SK-N-SH (cell line): ENCODE results near the gene WFIKKN1. TPM values are rescaled to one million over a fixed set of nuclear protein-coding genes. Genes with fewer than 3 reads are reported as not detected.

Experiments
- CTCF ChIA-PET: fragments of 300-600, 350-600 bp; formaldehyde crosslinking; extraction: SDS; loops from one replicate; lab custom pipeline; 2021; lab: Yijun Ruan, JAX
- POLR2A ChIA-PET: fragments of 350-600 bp; sonication (Branson Sonifier 250); formaldehyde crosslinking; extraction: SDS; loops from one replicate; lab custom pipeline; 2020; ENCODE audit warnings: antibody characterized with exemption, inconsistent platforms; lab: Yijun Ruan, JAX
- DNase-seq: peaks from one replicate; pipeline ENCODE4 v3.0.0; 2012
- H2AFZ ChIP-seq: fragments of 200-600 bp; sonication (generic); 2 replicates; pipeline ENCODE4 v1.8.1; 2016; ENCODE audit warnings: antibody characterized with exemption, mild to moderate bottlenecking, low read depth
- H3F3A ChIP-seq: fragments of 200-600 bp; sonication (generic); replicated peaks from 2 replicates; pipeline ENCODE3; 2016; ENCODE audit warnings: antibody characterized with exemption, mild to moderate bottlenecking; ENCODE audit not compliant: insufficient read depth
- H3K27ac ChIP-seq, 2 experiments: fragments of 200-500 bp in 1 of 2; fragments of 200-600 bp in 1 of 2; sonication (Bioruptor generic) in 1 of 2; sonication (generic), shearing (Covaris generic) in 1 of 2; 2 replicates each; pipeline versions ENCODE4 v1.5.1 to v1.6.1; 2014 to 2016; ENCODE audit warnings: low read depth in 2 of 2, inconsistent platforms in 1 of 2, low read length in 1 of 2, mild to moderate bottlenecking in 1 of 2, mixed read lengths in 1 of 2
- H3K27me3 ChIP-seq: fragments of 200-600 bp; sonication (generic), shearing (Covaris generic); 2 replicates; pipeline ENCODE4 v1.6.1; 2016; ENCODE audit warnings: mixed run types; ENCODE audit not compliant: insufficient read depth
- H3K36me3 ChIP-seq, 2 experiments: fragments of 200-500 bp in 1 of 2; fragments of 200-600 bp in 1 of 2; sonication (Bioruptor generic) in 1 of 2; sonication (generic) in 1 of 2; replicated peaks in 1 of 2; 2 replicates each; pipeline versions ENCODE3 to v1.5.1; 2014 to 2016; ENCODE audit warnings: low read length in 1 of 2, mild to moderate bottlenecking in 1 of 2; ENCODE audit not compliant: insufficient read depth in 2 of 2, control insufficient read depth in 1 of 2
- H3K4me1 ChIP-seq, 2 experiments: fragments of 200-500 bp in 1 of 2; fragments of 200-600 bp in 1 of 2; sonication (Bioruptor generic) in 1 of 2; sonication (generic), shearing (Covaris generic) in 1 of 2; 2 replicates each; pipeline versions ENCODE4 v1.5.1 to v1.6.1; 2014 to 2016; ENCODE audit warnings: low read depth in 1 of 2, low read length in 1 of 2, mixed run types in 1 of 2; ENCODE audit not compliant: insufficient read depth in 2 of 2, control insufficient read depth in 1 of 2
- H3K4me2 ChIP-seq: fragments of 200-600 bp; sonication (generic), shearing (Covaris generic); 2 replicates; pipeline ENCODE4 v1.6.1; 2017; ENCODE audit warnings: mixed run types
- H3K4me3 ChIP-seq, 2 experiments: fragments of 200-500 bp in 1 of 2; fragments of 200-600 bp in 1 of 2; sonication (Bioruptor generic) in 1 of 2; sonication (generic), shearing (Covaris generic) in 1 of 2; 2 replicates each; pipeline versions ENCODE4 v1.5.1 to v1.8.1; 2014 to 2016; ENCODE audit warnings: low read depth in 2 of 2, inconsistent platforms in 1 of 2, low read length in 1 of 2, mild to moderate bottlenecking in 1 of 2, mixed read lengths in 1 of 2, moderate library complexity in 1 of 2
- H3K79me2 ChIP-seq: fragments of 200-600 bp; sonication (generic); 2 replicates; pipeline ENCODE4 v1.8.1; 2017; ENCODE audit warnings: mild to moderate bottlenecking; ENCODE audit not compliant: insufficient read depth
- H3K9ac ChIP-seq: fragments of 200-600 bp; sonication (generic); 2 replicates; pipeline ENCODE4 v1.6.1; 2017; ENCODE audit warnings: mixed run types
- H3K9me2 ChIP-seq: fragments of 200-600 bp; sonication (generic); 2 replicates; pipeline ENCODE4 v1.6.1; 2017; ENCODE audit warnings: mixed run types
- H3K9me3 ChIP-seq: fragments of 200-600 bp; sonication (generic); 2 replicates; pipeline ENCODE4 v1.6.1; 2017; ENCODE audit warnings: mixed run types, mild to moderate bottlenecking, moderate library complexity
- H4K20me1 ChIP-seq: fragments of 200-600 bp; sonication (generic); 2 replicates; pipeline ENCODE4 v1.6.1; 2017; ENCODE audit warnings: mild to moderate bottlenecking, mixed run types; ENCODE audit not compliant: insufficient read depth
- CHD2 ChIP-seq: fragments of 150-350 bp; IDR thresholded peaks from 2 replicates; pipeline ENCODE4 v1.6.1; 2018; ENCODE audit warnings: low read length; ENCODE audit not compliant: partially characterized antibody
- ELF1 ChIP-seq: IDR thresholded peaks from 2 replicates; pipeline ENCODE4 v1.4.0; 2012
- EP300 ChIP-seq, 2 experiments: IDR thresholded peaks; 2 replicates each; pipeline versions ENCODE4 v1.4.0 to v1.6.1; 2012; ENCODE audit warnings: borderline replicate concordance in 1 of 2, low read depth in 1 of 2, low read length in 1 of 2
- EZH2phosphoT487 ChIP-seq: fragments of 200-600 bp; sonication (generic); IDR thresholded peaks from 2 replicates; pipeline ENCODE4 v1.6.1; 2017; ENCODE audit warnings: low read depth, mixed run types, mild to moderate bottlenecking, antibody characterized with exemption, moderate library complexity, borderline replicate concordance
- FOXJ3 ChIP-seq: sonication (generic); formaldehyde crosslinking; IDR thresholded peaks from 2 replicates; pipeline ENCODE4 v1.5.1; 2020; ENCODE audit warnings: mild to moderate bottlenecking, missing genetic modification reagents
- FOXM1 ChIP-seq: IDR thresholded peaks from 2 replicates; pipeline ENCODE4 v1.4.0; 2012; ENCODE audit warnings: low read depth, mild to moderate bottlenecking
- GABPA ChIP-seq: IDR thresholded peaks from 2 replicates; pipeline ENCODE4 v1.4.0; 2012; ENCODE audit warnings: low read depth, mild to moderate bottlenecking
- IRF3 ChIP-seq: fragments of 150-350 bp; IDR thresholded peaks from 2 replicates; pipeline ENCODE4 v1.6.1; 2016; ENCODE audit warnings: mild to moderate bottlenecking, low read depth, low read length
- JUND ChIP-seq: IDR thresholded peaks from 2 replicates; pipeline ENCODE4 v1.4.0; 2012
- MAX ChIP-seq: IDR thresholded peaks from 2 replicates; pipeline ENCODE4 v1.4.0; 2012; ENCODE audit warnings: low read depth
- MEF2A ChIP-seq: IDR thresholded peaks from 2 replicates; pipeline ENCODE4 v1.4.0; 2012; ENCODE audit warnings: low read depth, borderline replicate concordance
- NRF1 ChIP-seq: IDR thresholded peaks from 2 replicates; pipeline ENCODE4 v1.6.1; 2012; ENCODE audit warnings: low read depth, mild to moderate bottlenecking, low read length
- POLR2AphosphoS5 ChIP-seq: IDR thresholded peaks from 2 replicates; pipeline ENCODE4 v1.6.1; 2012; ENCODE audit warnings: low read depth, low read length
- RAD21 ChIP-seq: IDR thresholded peaks from 2 replicates; pipeline ENCODE4 v1.6.1; 2012; ENCODE audit warnings: mild to moderate bottlenecking, low read length
- TAF1 ChIP-seq: IDR thresholded peaks from 2 replicates; pipeline ENCODE4 v1.6.1; 2012; ENCODE audit warnings: low read depth, mild to moderate bottlenecking, low read length, moderate library complexity, borderline replicate concordance
- TCF12 ChIP-seq: IDR thresholded peaks from 2 replicates; pipeline ENCODE4 v1.4.0; 2012
- TEAD4 ChIP-seq: IDR thresholded peaks from 2 replicates; pipeline ENCODE4 v1.4.0; 2012; ENCODE audit warnings: mild to moderate bottlenecking, borderline replicate concordance; ENCODE audit not compliant: insufficient read depth
- USF1 ChIP-seq: IDR thresholded peaks from 2 replicates; pipeline ENCODE4 v1.4.0; 2012; ENCODE audit warnings: low read depth, borderline replicate concordance
- USF2 ChIP-seq: fragments of 150-350 bp; IDR thresholded peaks from 2 replicates; pipeline ENCODE4 v1.6.1; 2017; ENCODE audit warnings: antibody characterized with exemption, low read length, low read depth, borderline replicate concordance
- ZBTB33 ChIP-seq: IDR thresholded peaks from 2 replicates; pipeline ENCODE4 v1.4.0; 2012; ENCODE audit warnings: low read depth, borderline replicate concordance
- WGBS: methylation state at CpG from one replicate; pipeline ENCODE4 v1.1.6; 2017; ENCODE audit warnings: low lambda C conversion rate; 5-methylcytosine and 5-hydroxymethylcytosine counted together
- polyA plus RNA-seq, 3 experiments: library from polyadenylated mRNA; depleted of rRNA; stranded (reverse); fragments of >200 nt; gene quantifications; 2 replicates each; pipeline ENCODE4 v1.2.3, GENCODE V29; 2012

The WFIKKN1 gene
- polyA plus RNA-seq, 1 of the 3 experiments (the other 2 are of a cell fraction), result 0.16 TPM

GRCh38 chr16:593406-593805 lies 37.4 kb upstream of the WFIKKN1 start:
- Histone ChIP-seq H3F3A (peaks cover 3% of the 10 kb centered on the region), H3K4me3 (no peak overlapping the region), H3K36me3 (peaks cover 0 to 2% of the 10 kb centered on the region in 2 experiments), H3K9ac (no peak overlapping the region), H3K27me3 (no peaks in the 10 kb centered on the region), H2AFZ (no peak overlapping the region), H3K9me2 (no peaks in the 10 kb centered on the region), H3K4me1 (peaks cover 0 to 8% of the 10 kb centered on the region in 2 experiments; a peak in 1 of 4 replicates), H3K9me3 (no peaks in the 10 kb centered on the region), H4K20me1 (peaks cover 45% of the 10 kb centered on the region), H3K27ac (no peak overlapping the region), H3K79me2 (peaks cover 74% of the 10 kb centered on the region), H3K4me2 (no peak overlapping the region)
- no peak for TF ChIP-seq MAX
- no peak for TF ChIP-seq FOXM1
- no peak for TF ChIP-seq EP300 (IDR thresholded peaks at IDR 0.05; ENCODE audit: borderline replicate concordance in 1 of 2, low read depth in 1 of 2, low read length in 1 of 2)
- TF ChIP-seq IRF3, result no peak
- no peak for TF ChIP-seq MEF2A
- no peak for TF ChIP-seq ZBTB33
- TF ChIP-seq NRF1, result no peak
- POLR2A ChIA-PET, result no interaction called here
- WGBS, result 84% methylated on average over 9 of the region's 9 CpGs
- no peak for DNase-seq
- CTCF ChIA-PET, result no interaction called here

- H3K9ac ChIP-seq, result no peak overlapping the region
- peaks cover 0 to 2% of the 10 kb centered on the region in 2 experiments for H3K36me3 ChIP-seq
- H3F3A ChIP-seq, result no peaks in the 10 kb centered on the region
- H3K9me2 ChIP-seq, result no peaks in the 10 kb centered on the region
- no peak overlapping the region for H3K4me2 ChIP-seq
- WGBS, result 94% methylated on average over 12 of the region's 16 CpGs
- ChIA-PET CTCF (no interaction called here), POLR2A (no interaction called here)
- no peak for DNase-seq
- H3K4me3 ChIP-seq, result no peak overlapping the region
- H2AFZ ChIP-seq, result no peak overlapping the region
- no peaks in the 10 kb centered on the region for H3K27me3 ChIP-seq
- peaks cover 74% of the 10 kb centered on the region for H3K79me2 ChIP-seq
- H3K4me1 ChIP-seq, result peaks cover 0 to 8% of the 10 kb centered on the region in 2 experiments; a peak in 1 of 4 replicates
- no peak overlapping the region for H3K27ac ChIP-seq
- H3K9me3 ChIP-seq, result no peaks in the 10 kb centered on the region
- peaks cover 46% of the 10 kb centered on the region for H4K20me1 ChIP-seq
- TF ChIP-seq POLR2AphosphoS5 (no peak), FOXM1 (no peak), JUND (no peak), RAD21 (no peak), TEAD4 (no peak), USF2 (no peak), ZBTB33 (no peak), EZH2phosphoT487 (no peak), USF1 (no peak), FOXJ3 (CRISPR knock-in tag) (no peak), ELF1 (no peak), IRF3 (no peak), GABPA (no peak), NRF1 (no peak), TCF12 (no peak), TAF1 (no peak), CHD2 (no peak)
Observed at GRCh38 chr16:593807-594206, 37.0 kb upstream of the WFIKKN1 start.
